Renal cortex interstitium (tissue), 11 donors: Measurements from ENCODE around the gene BBS4. TPM values are rescaled to one million over a fixed set of nuclear protein-coding genes. Genes with fewer than 3 reads are reported as not detected.
A peak's percentile ranks its signal among the peaks of the same experiment; 100 is the strongest.

Experiments
- DNase-seq, 11 donors: peaks; one replicate each; pipeline ENCODE4 v3.0.0-alpha.2; 2013; ENCODE audit warnings: low read depth in 9 of 11, low spot score in 4 of 11; ENCODE audit errors: extremely low read depth in 1 of 11
- polyA plus RNA-seq, 3 donors: library from polyadenylated mRNA; unstranded; fragments of 120-200 nt; gene quantifications; one replicate each; pipeline ENCODE4 v1.2.1, GENCODE V29; 2013; ENCODE audit not compliant: insufficient read length in 3 of 3

BBS4 gene
- polyA plus RNA-seq, 3 donors, result 36.4 to 48.5 (median 41.1) TPM

- DNase-seq, result no peak
Observed at GRCh38 chr15:72737723-72738122, 51.7 kb downstream of the BBS4 start.

GRCh38 chr15:72740219-72740618 lies 54.2 kb downstream of the BBS4 start:
- DNase-seq, result no peak

GRCh38 chr15:72749700-72750099 lies 63.7 kb downstream of the BBS4 start:
- DNase-seq, result no peak

DNA sequence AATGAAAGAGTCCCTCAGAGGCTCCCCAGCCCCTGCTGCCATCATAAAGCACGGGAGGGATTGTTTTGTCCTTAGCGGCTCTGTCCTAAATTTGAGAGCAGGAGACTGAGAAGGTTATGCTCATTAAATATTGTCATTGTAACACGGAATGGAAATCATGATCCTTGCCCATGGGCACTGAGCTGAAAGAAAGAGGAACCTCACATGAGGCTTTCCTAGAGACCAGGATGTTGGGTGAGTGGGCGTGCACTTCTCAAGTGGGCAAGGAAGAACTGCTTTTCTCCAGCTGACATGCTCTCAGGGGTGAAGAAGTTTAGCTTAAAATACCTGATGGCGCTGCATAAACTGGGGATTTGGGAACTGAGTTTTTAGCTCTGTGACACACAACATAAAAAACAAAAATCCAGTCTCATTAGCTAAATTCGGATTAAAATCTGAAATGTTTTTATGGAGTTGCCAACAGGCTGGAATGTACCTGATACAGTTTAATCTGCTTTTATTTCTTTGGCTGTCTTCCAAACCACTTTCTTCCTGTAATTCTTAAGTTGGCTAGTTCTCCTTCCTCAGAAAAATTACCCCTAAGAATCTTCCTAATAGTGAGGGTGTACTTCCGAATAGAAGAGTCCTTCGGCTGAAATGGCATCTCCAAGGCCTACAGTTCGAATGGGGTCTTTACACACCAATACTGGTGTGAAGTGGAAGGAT lies 65.9 kb downstream of the BBS4 start:
- no peak for DNase-seq

- DNase-seq, result no peak
Observed at GRCh38 chr15:72754096-72754495, 68.1 kb downstream of the BBS4 start.

DNA sequence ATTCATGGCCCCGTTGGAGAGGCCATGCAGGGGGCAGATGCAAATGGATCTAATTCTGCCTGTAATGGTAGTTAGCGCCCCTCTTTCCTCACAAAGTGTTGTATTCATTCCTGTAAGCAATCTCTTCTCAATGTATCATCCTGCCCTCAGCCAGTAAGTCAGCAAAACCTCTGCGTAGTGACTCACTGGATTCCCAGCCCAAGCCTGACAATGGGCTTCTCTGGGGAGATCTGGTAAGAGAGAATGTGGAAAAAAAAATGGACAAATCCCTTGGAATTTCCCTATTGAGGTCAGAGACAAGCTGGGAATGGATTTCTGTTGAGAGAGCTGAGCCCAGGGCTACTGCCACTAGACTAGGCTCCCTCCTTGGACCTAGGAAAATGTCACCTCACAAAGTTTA lies 72.2 kb downstream of the BBS4 start:
- DNase-seq, result no peak

DNA sequence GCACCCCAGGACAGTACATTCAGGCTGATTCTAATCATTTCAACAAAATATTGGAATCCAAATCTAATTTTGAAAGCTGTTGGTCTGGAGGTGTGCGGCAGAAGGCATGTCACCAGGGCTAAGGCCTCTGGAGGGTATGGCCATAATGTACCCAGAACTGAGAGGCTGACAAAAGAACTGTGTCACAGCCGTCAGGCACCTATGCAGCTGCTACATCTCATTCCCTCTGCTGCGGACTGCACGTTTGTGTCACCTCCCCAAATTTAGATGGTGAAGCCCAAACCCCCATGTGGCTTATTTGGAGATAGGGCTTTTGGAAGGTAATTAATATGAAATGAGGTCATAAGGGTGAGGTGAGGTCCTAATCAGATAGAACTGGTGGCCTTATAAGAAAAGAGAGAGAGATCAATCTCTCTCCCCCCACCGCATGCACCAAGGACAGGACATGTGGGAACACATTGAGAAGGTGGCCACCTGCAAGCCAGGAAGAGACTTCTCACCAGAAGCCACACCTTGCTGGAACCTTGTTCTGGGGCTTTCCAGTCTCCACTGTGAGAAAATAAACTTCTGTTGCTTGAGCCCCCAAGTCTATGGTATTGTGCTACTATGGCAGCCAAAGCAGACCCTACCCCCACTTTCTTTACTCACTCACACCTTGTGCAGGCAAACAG lies 74.7 kb downstream of the BBS4 start:
- DNase-seq, result no peak

- DNase-seq, result no peak
Observed at GRCh38 chr15:72764656-72765055, 78.6 kb downstream of the BBS4 start.

DNA sequence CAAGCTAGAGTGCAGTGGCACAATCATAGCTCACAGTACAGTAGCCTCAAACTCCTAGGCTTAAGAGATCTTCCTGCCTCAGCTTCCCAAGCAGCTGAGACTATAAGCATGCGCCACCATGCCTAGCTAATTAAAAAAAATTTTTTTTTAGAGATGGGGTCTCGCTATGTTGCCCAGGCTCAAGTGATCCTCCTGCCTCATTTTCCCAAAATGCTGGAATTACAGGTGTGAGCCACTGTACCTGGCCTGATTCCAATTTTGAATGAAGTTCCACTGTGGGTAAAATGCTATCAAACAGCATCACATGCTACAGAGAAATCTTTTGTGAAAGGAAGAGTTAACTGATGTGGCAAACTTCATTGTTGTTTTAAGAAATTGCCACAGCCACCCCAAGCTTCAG lies 80.0 kb downstream of the BBS4 start:
- DNase-seq, result no peak

DNA sequence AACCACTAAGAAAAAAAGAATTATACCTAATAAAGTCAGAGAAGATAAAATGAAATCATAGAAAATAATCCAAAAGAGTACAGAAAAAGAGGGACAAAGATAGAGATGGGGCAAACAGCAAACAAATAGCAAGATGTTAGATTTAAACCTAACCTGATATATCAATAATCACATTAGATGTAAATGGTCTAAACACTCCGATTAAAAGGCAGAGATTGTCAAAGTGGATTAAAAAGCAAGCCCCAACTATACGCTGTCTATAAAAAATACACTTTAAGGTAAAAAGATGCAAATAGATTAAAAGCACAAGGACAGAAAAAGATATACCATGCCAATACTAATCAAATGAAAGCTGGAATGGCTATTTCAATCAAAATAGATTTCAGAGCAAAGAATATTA lies 80.8 kb downstream of the BBS4 start:
- no peak for DNase-seq

GRCh38 chr15:72770673-72771328 lies 84.8 kb downstream of the BBS4 start:
- DNase-seq, result no peak

GRCh38 chr15:72771329-72771725 lies 85.3 kb downstream of the BBS4 start:
- no peak for DNase-seq

GRCh38 chr15:72774696-72775383 lies 88.8 kb downstream of the BBS4 start:
- DNase-seq, result no peak

DNA sequence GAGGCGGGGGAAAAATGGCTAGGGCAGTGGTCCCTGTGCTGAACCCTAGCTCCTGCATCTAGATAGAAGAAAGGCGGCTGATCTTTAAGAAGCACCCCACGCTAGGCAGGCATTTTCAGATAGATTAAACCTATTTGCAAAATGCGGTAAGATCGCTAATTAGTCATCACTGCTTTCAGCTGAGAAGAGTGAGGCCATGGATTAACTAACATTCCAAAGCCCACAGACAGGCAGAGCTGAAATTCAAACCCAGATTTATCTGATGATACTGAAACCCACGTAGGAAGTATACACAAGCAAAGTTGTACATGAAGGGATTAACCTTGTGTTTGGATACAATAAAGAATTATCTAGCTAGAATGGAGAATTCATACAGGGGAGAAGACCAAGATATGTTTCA lies 92.8 kb downstream of the BBS4 start:
- DNase-seq, result no peak

DNA sequence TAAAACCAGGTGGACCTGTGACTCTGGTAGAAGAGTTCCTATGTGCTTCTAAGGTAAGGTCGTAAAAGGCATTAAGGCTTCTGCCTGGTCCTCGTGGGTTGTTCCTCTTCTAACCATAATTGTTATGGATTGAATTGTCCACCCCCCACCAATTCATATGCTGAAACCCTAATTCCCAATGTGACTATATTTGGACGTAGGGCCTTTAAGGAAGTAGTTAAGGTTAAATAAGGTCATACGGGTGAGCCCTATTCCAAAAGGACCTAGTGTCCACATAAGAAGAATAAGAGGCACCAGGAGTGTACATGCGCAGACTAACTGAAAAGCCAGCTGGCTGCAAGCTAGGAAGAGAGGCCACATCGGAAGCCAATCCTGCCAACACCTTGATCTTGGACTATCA lies 95.6 kb downstream of the BBS4 start:
- no peak for DNase-seq

GRCh38 chr15:72782274-72783003 lies 96.4 kb downstream of the BBS4 start:
- DNase-seq, result no peak

DNA sequence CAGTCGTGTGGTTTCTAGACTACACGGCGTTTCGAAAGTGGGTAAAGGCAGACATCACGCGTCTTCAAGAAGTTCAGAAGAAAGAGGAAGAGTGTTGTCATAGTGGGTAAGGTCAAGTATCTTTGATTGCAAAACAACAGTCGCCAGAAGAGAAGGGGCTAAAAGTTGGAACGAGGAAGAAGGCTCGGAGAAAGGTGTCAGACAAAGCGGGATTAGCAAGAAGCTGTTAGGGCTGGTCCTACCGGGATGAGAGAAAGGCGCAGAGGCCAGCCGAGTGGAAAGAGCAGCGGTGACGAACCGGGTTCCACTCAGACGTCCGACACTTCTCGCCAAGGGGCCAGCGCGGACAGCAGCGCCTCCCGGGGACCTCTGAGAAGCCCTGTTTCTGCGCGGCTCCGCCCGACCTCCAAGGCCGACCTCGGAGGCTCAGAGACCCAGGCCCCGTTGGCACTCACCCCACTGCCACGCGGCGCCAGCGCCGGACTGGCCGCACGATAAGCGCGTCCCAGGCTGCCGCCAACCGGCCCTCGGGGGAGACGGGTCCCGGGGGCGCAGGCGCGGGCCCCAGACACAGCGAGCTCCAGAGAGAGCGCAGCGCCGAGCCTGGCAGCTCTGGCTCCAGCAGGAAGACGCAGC lies 97.1 kb downstream of the BBS4 start:
- DNase-seq, result no peak

- peak; percentile 83 to 95 (median 91) for DNase-seq
Observed at GRCh38 chr15:72783640-72784455, 97.8 kb downstream of the BBS4 start, which contains the start of gene ADPGK. ADPGK (minus strand) TSS chr15:72783758; CDS start chr15:72783691, 67 bp downstream.
